Endothelial cell of umbilical vein (primary cell): ENCODE results near the gene SPAG7. TPM values are rescaled to one million over a fixed set of nuclear protein-coding genes. Genes with fewer than 3 reads are reported as not detected.
A peak's percentile ranks its signal among the peaks of the same experiment; 100 is the strongest.

Experiments used
- BruUV-seq: library from RNA; stranded (reverse); fragments of 400-500 nt; replicated peaks from 2 replicates; lab custom pipeline; 2021; lab: Mats Ljungman, UMichigan
- CTCF ChIA-PET: fragments of 300-600, 350-600 bp; sonication (Branson Sonifier 250); formaldehyde crosslinking; loops from one replicate; lab custom pipeline; 2021; ENCODE audit warnings: antibody characterized with exemption, inconsistent platforms; lab: Charles Lee
- POLR2A ChIA-PET: fragments of 300-600, 350-600 bp; sonication (Branson Sonifier 250); formaldehyde crosslinking; loops from one replicate; lab custom pipeline; 2021; ENCODE audit warnings: antibody characterized with exemption, inconsistent platforms; lab: Charles Lee
- DNase-seq: peaks from one replicate; pipeline ENCODE4 v3.0.0-alpha.2; 2011; ENCODE audit warnings: low read depth, low spot score
- FAIRE-seq: peaks from 2 replicates; lab custom pipeline; 2011; peaks lifted over from hg19 to GRCh38; lab: Jason Lieb, UNC
- H2AFZ ChIP-seq: 2 replicates; pipeline ENCODE4 v1.6.0; 2012; ENCODE audit warnings: low read depth, low read length, control low read depth, inconsistent platforms
- H3K27ac ChIP-seq: 2 replicates; pipeline ENCODE4 v1.5.1; 2011; ENCODE audit warnings: low read depth, mild to moderate bottlenecking, control low read depth, low read length, moderate library complexity; ENCODE audit not compliant: insufficient read depth
- H3K27me3 ChIP-seq, 2 experiments: 2 replicates each; pipeline versions ENCODE4 v1.6.0 to v1.6.1; 2011; ENCODE audit warnings: low read length in 2 of 2, mixed read lengths in 1 of 2; ENCODE audit not compliant: control insufficient read depth in 2 of 2, insufficient read depth in 2 of 2
- H3K36me3 ChIP-seq, 2 experiments: 2 replicates in 1 of 2; 3 replicates in 1 of 2; pipeline ENCODE4 v1.5.1; 2011; ENCODE audit warnings: low read length in 2 of 2, mild to moderate bottlenecking in 1 of 2, moderate library complexity in 1 of 2; ENCODE audit not compliant: control insufficient read depth in 2 of 2, insufficient read depth in 2 of 2; ENCODE audit errors: extremely low read depth in 1 of 2
- H3K4me1 ChIP-seq: 3 replicates; pipeline ENCODE4 v1.5.1; 2011; ENCODE audit warnings: mild to moderate bottlenecking, low read length; ENCODE audit not compliant: control insufficient read depth, insufficient read depth; ENCODE audit errors: extremely low read depth
- H3K4me2 ChIP-seq: 2 replicates; pipeline ENCODE4 v1.6.1; 2011; ENCODE audit warnings: low read length, control low read depth, mixed read lengths; ENCODE audit not compliant: insufficient read depth
- H3K4me3 ChIP-seq, 3 experiments: fragments of 200-600 bp in 1 of 3; sonication (generic), shearing (Covaris generic) in 1 of 3; replicated peaks in 1 of 3; 2 replicates each; pipeline ENCODE4 v1.5.1; 2011 to 2016; ENCODE audit warnings: control low read depth in 3 of 3, low read length in 3 of 3, mild to moderate bottlenecking in 2 of 3, inconsistent platforms in 1 of 3, low read depth in 1 of 3, moderate library complexity in 1 of 3; ENCODE audit not compliant: insufficient read depth in 1 of 3
- H3K79me2 ChIP-seq: 2 replicates; pipeline ENCODE4 v1.6.0; 2012; ENCODE audit warnings: low read length, inconsistent platforms; ENCODE audit not compliant: control insufficient read depth, insufficient read depth
- H3K9ac ChIP-seq: replicated peaks from 2 replicates; pipeline ENCODE3; 2011; ENCODE audit warnings: low read length, control low read depth; ENCODE audit not compliant: insufficient read depth; ENCODE audit errors: extremely low read depth
- H3K9me1 ChIP-seq: replicated peaks from 3 replicates; pipeline ENCODE4 v1.6.0; 2011; ENCODE audit warnings: mild to moderate bottlenecking, low read length; ENCODE audit not compliant: control insufficient read depth, insufficient read depth; ENCODE audit errors: extremely low read depth
- H3K9me3 ChIP-seq: replicated peaks from 2 replicates; pipeline ENCODE4 v1.5.1; 2012; ENCODE audit warnings: low read length, inconsistent platforms; ENCODE audit not compliant: control insufficient read depth, insufficient read depth
- H4K20me1 ChIP-seq: replicated peaks from 2 replicates; pipeline ENCODE3; 2011; ENCODE audit warnings: mild to moderate bottlenecking, low read length; ENCODE audit not compliant: control insufficient read depth, insufficient read depth; ENCODE audit errors: extremely low read depth
- CTCF ChIP-seq, 2 donors: IDR thresholded peaks; 1 replicate in 1 of 2; 2 replicates in 1 of 2; pipeline ENCODE4 v1.5.1; 2011; ENCODE audit warnings: low read length in 2 of 2, mild to moderate bottlenecking in 2 of 2, moderate library complexity in 2 of 2, control low read depth in 1 of 2, inconsistent platforms in 1 of 2, low read depth in 1 of 2; ENCODE audit not compliant: insufficient read depth in 1 of 2; ENCODE audit errors: extremely low read depth in 1 of 2
- EZH2 ChIP-seq: IDR thresholded peaks from 2 replicates; pipeline ENCODE4 v1.6.1; 2012; ENCODE audit warnings: borderline replicate concordance, low read depth, mild to moderate bottlenecking, moderate library complexity, low read length, inconsistent platforms; ENCODE audit not compliant: severe bottlenecking
- FOS ChIP-seq: IDR thresholded peaks from 2 replicates; pipeline ENCODE4 v1.6.1; 2011; ENCODE audit warnings: mild to moderate bottlenecking, low read length, moderate library complexity, borderline replicate concordance; ENCODE audit not compliant: insufficient read depth
- GATA2 ChIP-seq: IDR thresholded peaks from 2 replicates; pipeline ENCODE4 v1.7.0; 2011; ENCODE audit warnings: low read depth, mild to moderate bottlenecking, moderate library complexity, mixed read lengths, low read length; ENCODE audit not compliant: insufficient read length, insufficient read depth
- JUN ChIP-seq: IDR thresholded peaks from 2 replicates; pipeline ENCODE4 v1.6.1; 2011; ENCODE audit warnings: borderline replicate concordance, low read depth; ENCODE audit not compliant: insufficient read length, insufficient read depth
- MYC ChIP-seq: IDR thresholded peaks from one replicate; pipeline ENCODE4 v1.6.1; 2011; ENCODE audit warnings: mild to moderate bottlenecking, low read depth, low read length
- POLR2A ChIP-seq: IDR thresholded peaks from 2 replicates; pipeline ENCODE4 v1.6.1; 2012; ENCODE audit warnings: low read depth, mild to moderate bottlenecking, control low read depth, low read length
- POLR2AphosphoS5 ChIP-seq: IDR thresholded peaks from 2 replicates; pipeline ENCODE4 v1.6.1; 2012; ENCODE audit warnings: low read depth, mild to moderate bottlenecking, control low read depth, low read length, moderate library complexity; ENCODE audit not compliant: insufficient read depth
- dilution Hi-C: fragments of 300-500 bp; cut with MboI; formaldehyde crosslinking; loops from one replicate; pipeline ENCODE4 v1.15.0; 2019; ENCODE audit warnings: low sequenced_read_pairs; ENCODE audit not compliant: extremely low pct_ligation_motif_present
- intact Hi-C: fragments of 100-400 bp; cut with micrococcal nuclease; formaldehyde crosslinking; loops from one replicate; pipeline ENCODE4 v1.10.0; 2022
- polyA plus RNA-seq, 4 experiments: library from polyadenylated mRNA; depleted of rRNA in 3 of 4; stranded (reverse) in 3 of 4; unstranded in 1 of 4; fragments of >200 nt; gene quantifications; 2 replicates each; pipeline versions ENCODE4 v1.2.1 to v1.2.3, GENCODE V29; 2011 to 2012; ENCODE audit warnings: missing spikeins in 1 of 4
- total RNA-seq: library from RNA; stranded (reverse); gene quantifications from 2 replicates; pipeline ENCODE4 v1.2.3, GENCODE V29; 2021
- TF ChIP-seq, protein P1 (sequence below): IDR thresholded peaks from 2 replicates; pipeline ENCODE4 v1.6.1; 2011; ENCODE audit not compliant: insufficient read depth, insufficient read length

The SPAG7 gene
- total and polyA plus RNA-seq, 2 donors (not counting 3 experiments of a cell fraction or from before 2014, with no cell fraction given), result 68.6 to 75.2 TPM

DNA sequence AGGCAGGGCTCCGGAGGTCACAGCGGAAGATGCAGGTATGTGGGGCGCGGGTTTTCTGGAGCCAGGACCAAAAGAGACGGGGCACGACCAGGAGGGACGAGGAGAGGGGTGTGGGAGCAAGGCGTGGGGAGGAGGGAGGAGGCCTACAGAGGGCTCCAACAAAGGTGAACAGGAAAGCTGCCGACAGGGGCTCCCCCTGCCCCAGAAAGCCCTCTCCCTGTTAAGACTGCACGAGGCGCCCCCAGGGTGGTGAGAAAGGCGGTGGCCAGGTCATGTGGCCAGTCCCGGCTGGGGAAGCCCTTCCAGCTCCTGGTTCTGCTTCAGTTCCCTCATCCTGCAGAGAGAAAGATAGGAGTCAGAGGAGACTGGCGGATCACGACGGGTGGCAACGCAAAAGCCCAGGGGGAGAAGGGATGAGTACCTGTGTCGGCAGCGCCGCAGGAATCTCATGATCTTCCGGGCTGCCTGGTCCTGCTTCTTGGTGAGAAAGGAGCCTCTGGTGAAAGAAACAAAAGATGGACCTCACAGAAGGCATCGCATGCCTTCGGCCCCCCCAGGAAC lies 949 bp upstream of the SPAG7 start:
- intact Hi-C loops, result no loop called here
- DNase-seq, result no peak
- no TSS peak for BruUV-seq

More for the DNA sequence above, 949 bp upstream of the SPAG7 start:
- POLR2A ChIA-PET, result interaction anchor here (2.6 kb wide), 1 partner anchor 28 kb away, joined by 15 read pairs; the partner anchor contains the start of genes RNF167 and SLC25A11
- H3K27me3 ChIP-seq, result no peaks in the 10 kb centered on the region
- peaks cover 11 to 26% of the 10 kb centered on the region in 2 experiments for H3K36me3 ChIP-seq
- peak overlapping the region; percentile 46 for H3K27ac ChIP-seq
- peaks cover 24% of the 10 kb centered on the region for H3K4me1 ChIP-seq
- H3K4me3 ChIP-seq, result peak overlapping the region in 2 of 3 experiments; percentile 29 to 87
- no peak for FAIRE-seq
- H3K4me2 ChIP-seq, result peak overlapping the region; percentile 29
- CTCF ChIA-PET, result interaction anchor here (1.3 to 4.5 kb wide), 3 partner anchors 19 to 59 kb away, joined by 5 to 40 read pairs (median 22); partner anchors contain the start of genes CAMTA2, RNF167 and SLC25A11
- H2AFZ ChIP-seq, result peak overlapping the region; percentile 45
- peak overlapping the region; percentile 14 for H3K9ac ChIP-seq
- H4K20me1 ChIP-seq, result no peaks in the 10 kb centered on the region
- no peaks in the 10 kb centered on the region for H3K9me3 ChIP-seq
- H3K79me2 ChIP-seq, result peaks cover 9% of the 10 kb centered on the region
- dilution Hi-C loops, result no loop called here
- H3K9me1 ChIP-seq, result no peaks in the 10 kb centered on the region
- no peak for TF ChIP-seq FOS
- TF ChIP-seq CTCF (IDR thresholded peaks at IDR 0.05; ENCODE audit: extremely low read depth in 1 of 2, insufficient read depth in 1 of 2, low read depth in 1 of 2, low read length in 2 of 2), result no peak
- TF ChIP-seq, protein P1, sequence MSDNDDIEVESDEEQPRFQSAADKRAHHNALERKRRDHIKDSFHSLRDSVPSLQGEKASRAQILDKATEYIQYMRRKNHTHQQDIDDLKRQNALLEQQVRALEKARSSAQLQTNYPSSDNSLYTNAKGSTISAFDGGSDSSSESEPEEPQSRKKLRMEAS, result no peak
- TF ChIP-seq EZH2, result no peak
- TF ChIP-seq GATA2, result no peak
- no peak for TF ChIP-seq JUN
- no peak for TF ChIP-seq POLR2AphosphoS5
- TF ChIP-seq MYC, result no peak
- no peak for TF ChIP-seq POLR2A
